H9 (cell line): ENCODE results near the gene TTC31. TPM values are rescaled to one million over a fixed set of nuclear protein-coding genes. Genes with fewer than 3 reads are reported as not detected.
A peak's percentile ranks its signal among the peaks of the same experiment; 100 is the strongest.

ENCODE experiments used
- DNase-seq: peaks from one replicate; pipeline ENCODE4 v3.0.0-alpha.2; 2017
- H2AFZ ChIP-seq: one replicate; pipeline ENCODE4 v1.6.1; 2013; ENCODE audit warnings: mild to moderate bottlenecking, low read length, control low read depth, moderate library complexity
- H2AK5ac ChIP-seq: 2 replicates; pipeline ENCODE4 v1.6.1; 2013; ENCODE audit warnings: low read length, control low read depth, mixed read lengths; ENCODE audit not compliant: insufficient read length
- H2BK120ac ChIP-seq: one replicate; pipeline ENCODE4 v1.6.1; 2013; ENCODE audit warnings: low read depth, mild to moderate bottlenecking, low read length, control low read depth, inconsistent platforms; ENCODE audit not compliant: poor library complexity, severe bottlenecking
- H2BK12ac ChIP-seq: 2 replicates; pipeline ENCODE4 v1.6.1; 2013; ENCODE audit warnings: low read length, control low read depth, mixed read lengths, low read depth; ENCODE audit not compliant: insufficient read length
- H2BK15ac ChIP-seq: 2 replicates; pipeline ENCODE4 v1.6.1; 2013; ENCODE audit warnings: low read depth, low read length, control low read depth
- H2BK20ac ChIP-seq: one replicate; pipeline ENCODE4 v1.6.1; 2013; ENCODE audit warnings: low read depth, mild to moderate bottlenecking, low read length, control low read depth, inconsistent platforms; ENCODE audit not compliant: poor library complexity, severe bottlenecking
- H2BK5ac ChIP-seq: 2 replicates; pipeline ENCODE4 v1.6.1; 2013; ENCODE audit warnings: low read length, control low read depth, mixed read lengths; ENCODE audit not compliant: insufficient read length
- H3K14ac ChIP-seq: 2 replicates; pipeline ENCODE4 v1.6.1; 2013; ENCODE audit warnings: low read length, control low read depth; ENCODE audit not compliant: insufficient read depth
- H3K18ac ChIP-seq: 2 replicates; pipeline ENCODE4 v1.6.1; 2013; ENCODE audit warnings: low read depth, mild to moderate bottlenecking, mixed read lengths, low read length, control low read depth; ENCODE audit not compliant: insufficient read length
- H3K23ac ChIP-seq: 2 replicates; pipeline ENCODE4 v1.6.1; 2013; ENCODE audit warnings: low read length, control low read depth, mixed read lengths, low read depth; ENCODE audit not compliant: insufficient read length
- H3K23me2 ChIP-seq: 2 replicates; pipeline ENCODE4 v1.6.1; 2013; ENCODE audit warnings: low read depth, mild to moderate bottlenecking, mixed read lengths, low read length, control low read depth; ENCODE audit not compliant: insufficient read length, poor library complexity, severe bottlenecking
- H3K27ac ChIP-seq: 2 replicates; pipeline ENCODE4 v1.5.1; 2013; ENCODE audit warnings: low read length, control low read depth, mixed read lengths, low read depth; ENCODE audit not compliant: insufficient read length
- H3K27me3 ChIP-seq: 2 replicates; pipeline ENCODE4 v1.6.1; 2013; ENCODE audit warnings: low read length, control low read depth, inconsistent platforms; ENCODE audit not compliant: insufficient read depth
- H3K4ac ChIP-seq: 2 replicates; pipeline ENCODE4 v1.6.1; 2013; ENCODE audit warnings: low read depth, mild to moderate bottlenecking, control low read depth, inconsistent platforms, low read length, moderate library complexity
- H3K4me1 ChIP-seq: 2 replicates; pipeline ENCODE4 v1.6.1; 2013; ENCODE audit warnings: low read length, control low read depth, inconsistent platforms; ENCODE audit not compliant: insufficient read depth
- H3K4me2 ChIP-seq: 2 replicates; pipeline ENCODE4 v1.6.1; 2013; ENCODE audit warnings: low read length, control low read depth, mixed read lengths; ENCODE audit not compliant: insufficient read length, insufficient read depth
- H3K56ac ChIP-seq: 2 replicates; pipeline ENCODE4 v1.6.1; 2013; ENCODE audit warnings: low read depth, mild to moderate bottlenecking, mixed read lengths, low read length, control low read depth; ENCODE audit not compliant: insufficient read length
- H3K79me1 ChIP-seq: 2 replicates; pipeline ENCODE4 v1.6.1; 2013; ENCODE audit warnings: low read depth, mild to moderate bottlenecking, moderate library complexity, low read length, control low read depth, inconsistent platforms; ENCODE audit not compliant: insufficient read depth, poor library complexity, severe bottlenecking
- H3K79me2 ChIP-seq: 2 replicates; pipeline ENCODE4 v1.6.1; 2013; ENCODE audit warnings: low read length, control low read depth, inconsistent platforms; ENCODE audit not compliant: insufficient read depth
- H3K9ac ChIP-seq: 2 replicates; pipeline ENCODE4 v1.6.1; 2013; ENCODE audit warnings: low read length, control low read depth, mixed read lengths; ENCODE audit not compliant: insufficient read length; ENCODE audit errors: extremely low read depth
- H3K9me3 ChIP-seq: one replicate; pipeline ENCODE4 v1.6.1; 2013; ENCODE audit warnings: low read depth, low read length, inconsistent platforms; ENCODE audit not compliant: control insufficient read depth
- H3T11ph ChIP-seq: one replicate; pipeline ENCODE4 v1.6.1; 2013; ENCODE audit warnings: mild to moderate bottlenecking, low read length, control low read depth, inconsistent platforms
- H4K20me1 ChIP-seq: one replicate; pipeline ENCODE4 v1.6.1; 2013; ENCODE audit not compliant: control insufficient read depth, insufficient read length, insufficient read depth
- H4K5ac ChIP-seq: 2 replicates; pipeline ENCODE4 v1.6.1; 2013; ENCODE audit warnings: low read depth, mild to moderate bottlenecking, mixed read lengths, low read length, control low read depth; ENCODE audit not compliant: insufficient read length
- H4K8ac ChIP-seq: replicated peaks from 2 replicates; pipeline ENCODE4 v1.6.1; 2013; ENCODE audit warnings: low read length, control low read depth, mixed read lengths, low read depth; ENCODE audit not compliant: insufficient read length
- H4K91ac ChIP-seq: 2 replicates; pipeline ENCODE4 v1.6.1; 2013; ENCODE audit warnings: low read depth, mild to moderate bottlenecking, moderate library complexity, mixed read lengths, low read length, control low read depth; ENCODE audit not compliant: insufficient read length
- H3K27ac Mint-ChIP-seq, 3 experiments: 2 replicates in 2 of 3; 3 replicates in 1 of 3; pipeline ENCODE4 v1.8.0; 2020 to 2021; ENCODE audit warnings: mixed read lengths in 3 of 3, mild to moderate bottlenecking in 1 of 3, moderate library complexity in 1 of 3
- H3K27me3 Mint-ChIP-seq: 2 replicates; pipeline ENCODE4 v1.8.0; 2021; ENCODE audit warnings: low read depth, mild to moderate bottlenecking, moderate library complexity, mixed read lengths
- H3K36me3 Mint-ChIP-seq, 3 experiments: 2 replicates in 2 of 3; 3 replicates in 1 of 3; pipeline ENCODE4 v1.8.0; 2020 to 2021; ENCODE audit warnings: low read depth in 3 of 3, mixed read lengths in 3 of 3; ENCODE audit not compliant: insufficient read depth in 1 of 3
- H3K4me1 Mint-ChIP-seq, 2 experiments: 2 replicates each; pipeline ENCODE4 v1.8.0; 2020; ENCODE audit warnings: mixed read lengths in 2 of 2
- H3K4me3 Mint-ChIP-seq, 2 experiments: 2 replicates in 1 of 2; 3 replicates in 1 of 2; pipeline ENCODE4 v1.8.0; 2020 to 2021; ENCODE audit warnings: mild to moderate bottlenecking in 2 of 2, mixed read lengths in 2 of 2, moderate library complexity in 1 of 2
- H3K9me3 Mint-ChIP-seq, 2 experiments: 2 replicates in 1 of 2; 3 replicates in 1 of 2; pipeline ENCODE4 v1.8.0; 2020; ENCODE audit warnings: mild to moderate bottlenecking in 2 of 2, mixed read lengths in 2 of 2, moderate library complexity in 1 of 2
- WGBS: extraction: QIAGEN DNeasy Blood & Tissue Kit; methylation state at CpG from one replicate; pipeline ENCODE4 v1.1.7; 2013; ENCODE audit warnings: missing lambda C conversion rate, low lambda C conversion rate, mixed read lengths; ENCODE audit not compliant: insufficient read length; ENCODE audit errors: extremely low coverage; 5-methylcytosine and 5-hydroxymethylcytosine counted together
- total RNA-seq: library from RNA; stranded (reverse); gene quantifications from 2 replicates; pipeline ENCODE4 v1.2.1, GENCODE V29; 2021
- TF ChIP-seq, protein P1 (sequence below): fragments of 200-600 bp; sonication (generic); conservative IDR thresholded peaks from 3 replicates; pipeline ENCODE4 v1.8.0; 2021; ENCODE audit warnings: antibody characterized with exemption, mild to moderate bottlenecking

TTC31 gene
- total RNA-seq, 1 experiment from 2014 or later: 33.3 TPM

DNA sequence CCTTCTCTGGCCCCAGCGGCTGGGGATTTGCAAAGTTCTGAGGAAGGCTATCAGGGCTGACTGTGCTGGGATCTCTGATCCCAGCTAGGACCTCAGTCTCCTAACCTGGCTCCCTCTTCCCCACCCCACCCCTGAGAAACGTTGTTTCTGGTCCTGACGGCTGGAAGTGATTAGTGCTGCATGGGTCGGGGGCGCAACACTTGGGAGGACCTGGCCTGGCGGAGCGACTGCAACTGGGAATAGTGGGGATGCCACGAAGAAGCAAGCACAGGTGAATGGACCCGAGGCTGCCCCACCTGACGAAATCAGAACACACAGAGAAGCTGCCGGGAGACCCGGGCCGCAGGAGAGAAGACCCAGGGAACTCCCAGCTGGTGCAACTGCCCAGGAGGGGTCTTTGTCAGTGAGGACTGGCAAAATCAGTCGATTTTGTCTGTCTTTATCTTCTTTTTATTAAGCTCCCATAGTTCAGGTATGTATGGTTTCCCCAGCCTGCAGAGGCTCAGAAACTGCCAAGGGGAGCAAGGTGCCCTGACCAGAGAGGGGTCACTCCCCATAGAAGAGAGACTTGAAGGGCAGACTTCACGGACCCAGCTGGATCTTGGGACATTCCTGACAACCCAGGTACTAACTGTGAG is 17.2 kb downstream of the TTC31 start:
- no peak overlapping the region for H2BK5ac ChIP-seq
- H3K79me1 ChIP-seq: no peaks in the 10 kb centered on the region
- DNase-seq: no peak
- H4K5ac ChIP-seq: no peak overlapping the region
- WGBS: no CpG with 5 or more reads among the region's 15 CpGs
- H3K4me1 Mint-ChIP-seq: peaks cover 52 to 64% of the 10 kb centered on the region in 2 experiments
- H2BK20ac ChIP-seq: no peak overlapping the region
- H3K27ac ChIP-seq: no peak overlapping the region
- peaks cover 91% of the 10 kb centered on the region for H3K27me3 ChIP-seq
- H3K4me2 ChIP-seq: peak overlapping the region; percentile 59
- no peak overlapping the region for H3K56ac ChIP-seq
- H3K4ac ChIP-seq: no peak overlapping the region
- H3K23ac ChIP-seq: no peak overlapping the region
- TF ChIP-seq, protein P1, sequence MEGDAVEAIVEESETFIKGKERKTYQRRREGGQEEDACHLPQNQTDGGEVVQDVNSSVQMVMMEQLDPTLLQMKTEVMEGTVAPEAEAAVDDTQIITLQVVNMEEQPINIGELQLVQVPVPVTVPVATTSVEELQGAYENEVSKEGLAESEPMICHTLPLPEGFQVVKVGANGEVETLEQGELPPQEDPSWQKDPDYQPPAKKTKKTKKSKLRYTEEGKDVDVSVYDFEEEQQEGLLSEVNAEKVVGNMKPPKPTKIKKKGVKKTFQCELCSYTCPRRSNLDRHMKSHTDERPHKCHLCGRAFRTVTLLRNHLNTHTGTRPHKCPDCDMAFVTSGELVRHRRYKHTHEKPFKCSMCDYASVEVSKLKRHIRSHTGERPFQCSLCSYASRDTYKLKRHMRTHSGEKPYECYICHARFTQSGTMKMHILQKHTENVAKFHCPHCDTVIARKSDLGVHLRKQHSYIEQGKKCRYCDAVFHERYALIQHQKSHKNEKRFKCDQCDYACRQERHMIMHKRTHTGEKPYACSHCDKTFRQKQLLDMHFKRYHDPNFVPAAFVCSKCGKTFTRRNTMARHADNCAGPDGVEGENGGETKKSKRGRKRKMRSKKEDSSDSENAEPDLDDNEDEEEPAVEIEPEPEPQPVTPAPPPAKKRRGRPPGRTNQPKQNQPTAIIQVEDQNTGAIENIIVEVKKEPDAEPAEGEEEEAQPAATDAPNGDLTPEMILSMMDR: no peak
- no peak overlapping the region for H4K8ac ChIP-seq
- no peaks in the 10 kb centered on the region for H3K9me3 ChIP-seq
- no peak overlapping the region for H2AFZ ChIP-seq
- no peak overlapping the region for H2AK5ac ChIP-seq
- peaks cover 100% of the 10 kb centered on the region for H3K27me3 Mint-ChIP-seq
- H3K9me3 Mint-ChIP-seq: peaks cover 2 to 5% of the 10 kb centered on the region in 2 experiments; a peak in 3 of 5 replicates
- H2BK15ac ChIP-seq: no peak overlapping the region
- H4K20me1 ChIP-seq: no peaks in the 10 kb centered on the region
- H3K79me2 ChIP-seq: no peaks in the 10 kb centered on the region
- H3K9ac ChIP-seq: no peak overlapping the region
- H3K4me1 ChIP-seq: peaks cover 2% of the 10 kb centered on the region; the same call in 1 of the 2 replicates
- H2BK12ac ChIP-seq: no peak overlapping the region
- H4K91ac ChIP-seq: no peak overlapping the region
- H3T11ph ChIP-seq: no peak overlapping the region
- no peak overlapping the region for H3K18ac ChIP-seq
- H2BK120ac ChIP-seq: no peak overlapping the region
- 0 out of 7 replicates have a peak overlapping the region, but pooled peaks of 1 of the 3 experiments have one; percentile 31 for H3K27ac Mint-ChIP-seq
- H3K4me3 Mint-ChIP-seq: peak overlapping the region; percentile 70 to 75
- H3K23me2 ChIP-seq: peaks cover 41% of the 10 kb centered on the region
- H3K14ac ChIP-seq: no peak overlapping the region
- H3K36me3 Mint-ChIP-seq: peaks cover 8 to 15% (median 13%) of the 10 kb centered on the region in 3 experiments
